GM18508 (cell line): ENCODE data around the gene AMZ1.

ENCODE experiments used
- ATAC-seq: cut with Tn5 transposase; IDR thresholded peaks from one replicate; pipeline ENCODE4 v1.9.1; 2021; ENCODE audit warnings: moderate number of reproducible peaks; ENCODE audit not compliant: insufficient read depth, unreplicated experiment

AMZ1 gene

DNA sequence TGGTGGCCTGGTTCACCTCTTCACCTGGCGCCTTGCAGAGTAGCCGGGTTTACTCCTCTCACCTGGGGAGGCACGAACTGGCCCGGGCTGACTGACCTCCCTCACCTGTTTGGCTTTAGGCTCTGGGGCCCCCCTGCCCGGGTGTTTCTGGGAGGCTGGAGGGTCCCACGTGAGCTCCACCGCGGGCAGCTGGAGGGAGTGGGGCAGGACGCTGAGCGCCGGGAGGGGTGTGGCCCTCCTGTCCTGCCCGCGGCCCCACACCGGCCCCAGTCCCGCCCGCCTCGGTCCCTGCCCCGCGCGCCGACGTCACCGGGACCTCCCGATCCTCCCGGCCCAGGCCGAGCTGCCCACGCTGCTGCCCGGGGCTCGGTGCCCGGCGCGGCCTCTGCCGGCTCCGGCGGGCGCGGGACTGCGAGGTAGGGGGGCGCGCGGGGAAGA, at the start of gene AMZ1:
TSS of gene AMZ1 (plus strand) at position 322 of the 438 bp plus-strand sequence. CDS start 12,250 bp downstream, outside the sequence.
- no peak for ATAC-seq

DNA sequence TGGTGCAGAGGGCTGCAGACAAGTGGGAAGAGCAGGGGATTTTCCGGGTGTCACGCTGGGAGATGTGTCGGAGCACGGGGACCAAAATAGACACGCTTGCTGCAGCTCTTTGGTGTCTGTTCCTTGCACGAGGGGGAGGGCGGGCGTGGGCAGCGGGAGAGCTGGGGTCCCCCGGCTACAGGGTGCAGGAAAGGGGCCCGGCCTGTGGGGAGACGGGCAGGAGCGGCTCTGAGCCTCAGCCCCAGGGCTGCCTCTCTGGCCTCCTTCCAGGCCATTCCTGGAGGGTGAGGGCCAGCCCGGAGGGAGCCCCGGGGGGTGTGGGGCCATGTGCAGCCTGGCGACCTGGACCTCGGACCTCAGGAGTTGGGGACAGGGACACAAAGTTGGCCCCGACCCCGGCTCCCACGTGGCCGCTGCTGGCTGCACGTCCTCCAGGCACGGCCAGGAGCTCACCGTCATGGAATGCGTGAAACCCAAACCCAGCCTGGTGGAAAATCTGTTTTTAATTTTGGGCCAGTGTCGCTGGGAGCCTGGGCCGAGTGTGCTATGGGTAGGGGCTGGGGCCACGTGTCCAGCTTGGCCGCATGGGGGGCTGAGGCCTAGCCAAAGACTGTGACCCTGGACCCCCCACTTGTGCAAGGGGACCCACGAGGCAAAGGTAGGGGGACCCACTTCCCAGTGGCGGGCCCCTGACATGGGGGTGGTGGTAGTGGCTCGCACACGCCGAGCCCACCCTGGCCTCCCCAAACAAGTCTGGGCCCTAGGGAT, 49.6 kb upstream of the AMZ1 start:
- no peak for ATAC-seq

DNA sequence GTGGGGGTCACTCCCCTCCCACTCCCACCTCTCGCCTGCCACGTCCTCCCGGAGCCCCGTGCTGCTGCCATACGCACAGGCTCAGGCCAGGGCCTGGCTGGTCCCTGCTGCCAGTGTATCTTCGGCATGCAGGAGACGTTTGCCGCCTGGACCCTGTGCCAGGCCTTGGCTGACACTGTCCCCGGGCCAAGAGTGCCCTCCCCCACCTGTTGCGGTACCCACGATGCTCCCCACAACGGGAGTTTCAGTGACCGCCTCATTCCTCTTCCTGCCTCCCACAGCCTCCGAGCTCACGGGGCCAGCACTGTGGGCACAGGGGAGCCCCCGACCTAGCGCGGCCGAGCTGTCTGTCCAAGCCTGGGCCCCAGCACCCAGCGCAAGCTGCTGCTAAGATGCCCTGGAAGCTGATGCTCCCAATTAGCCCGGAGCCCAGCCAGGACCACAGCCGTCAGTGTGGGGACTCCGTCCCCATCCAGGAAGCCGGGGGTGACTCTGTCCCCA, 48.8 kb upstream of the AMZ1 start:
- no peak for ATAC-seq

GRCh38 chr7:2639695-2640481, 48.1 kb upstream of the AMZ1 start:
- ATAC-seq, result no peak

DNA sequence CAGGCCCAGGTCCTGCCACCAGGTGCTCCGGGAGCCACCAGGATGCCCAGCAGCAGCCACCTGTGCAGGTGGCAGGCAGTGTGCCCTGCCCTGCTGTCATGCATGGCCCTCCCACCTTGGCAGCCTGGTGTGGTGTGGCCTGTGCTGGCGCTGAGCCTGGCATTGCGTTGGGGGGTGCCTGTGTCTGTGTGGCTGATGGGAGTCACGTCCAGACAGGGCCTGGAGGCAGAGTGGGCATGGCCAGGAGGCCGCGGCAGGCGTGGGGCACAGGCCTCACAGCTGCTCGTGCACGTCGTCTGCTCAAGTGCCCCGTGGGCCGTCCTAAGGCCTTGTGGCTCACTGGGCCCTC, 47.5 kb upstream of the AMZ1 start:
- no peak for ATAC-seq

GRCh38 chr7:2640846-2641316, 47.1 kb upstream of the AMZ1 start:
- no peak for ATAC-seq

- no peak for ATAC-seq
Observed at GRCh38 chr7:2641406-2642393, 46.3 kb upstream of the AMZ1 start.

DNA sequence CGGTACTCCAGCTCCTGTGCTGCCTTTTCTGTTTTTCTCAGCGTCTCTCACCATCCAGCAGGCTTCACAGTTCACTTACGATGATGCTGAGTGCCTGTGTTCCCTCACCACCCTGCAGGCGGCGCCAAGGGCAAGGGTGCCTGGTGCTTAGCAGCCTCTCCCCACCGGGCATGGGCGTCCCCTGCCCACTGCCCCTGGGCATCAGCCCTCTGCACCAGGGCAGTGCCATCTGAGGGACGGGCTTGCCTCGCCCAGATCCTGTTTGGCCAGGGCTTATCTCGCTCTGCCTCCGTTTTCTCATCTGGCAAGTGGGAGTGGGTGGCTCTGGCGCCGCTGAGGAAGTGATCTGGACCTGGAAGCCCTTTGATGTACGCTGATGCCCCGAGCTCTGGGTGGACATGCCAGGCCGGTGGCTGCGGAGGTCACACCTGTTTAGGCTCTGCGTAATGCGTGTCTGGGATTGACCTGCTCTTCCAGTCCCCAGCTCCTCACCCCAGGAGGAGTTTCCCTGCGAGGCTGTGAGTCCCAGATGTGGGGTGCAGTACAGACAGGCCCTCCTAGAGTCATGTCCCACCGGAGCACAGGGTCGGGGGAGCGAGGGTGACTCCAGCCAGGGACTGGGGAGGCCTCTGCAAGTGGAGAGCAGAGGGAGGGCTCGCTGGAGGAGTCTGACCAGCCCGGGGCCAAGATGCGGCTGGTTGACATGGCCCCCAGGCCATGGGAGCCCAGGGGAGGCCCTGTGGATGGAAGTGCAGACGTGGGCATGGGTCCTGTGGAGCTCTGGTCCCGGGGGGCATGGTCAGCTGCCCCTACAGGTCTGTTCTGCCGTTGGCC, 44.4 kb upstream of the AMZ1 start:
- no peak for ATAC-seq

DNA sequence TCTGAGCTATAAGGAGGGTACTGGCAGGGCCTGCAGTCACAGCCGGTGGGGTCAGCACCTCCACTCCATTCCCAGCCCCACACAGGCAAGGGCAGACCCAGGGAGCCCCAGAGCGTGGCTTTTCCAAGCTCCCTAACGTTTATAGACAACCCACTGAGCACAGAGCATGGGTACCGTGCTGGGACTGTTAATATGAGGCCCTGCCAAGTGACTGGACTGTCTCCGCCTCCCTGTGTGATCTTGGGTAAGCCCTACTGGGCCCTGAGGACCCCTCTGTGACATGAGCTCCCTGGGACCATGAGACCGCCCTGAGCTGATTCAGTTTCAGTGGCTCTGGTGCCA, 43.8 kb upstream of the AMZ1 start:
- no peak for ATAC-seq

DNA sequence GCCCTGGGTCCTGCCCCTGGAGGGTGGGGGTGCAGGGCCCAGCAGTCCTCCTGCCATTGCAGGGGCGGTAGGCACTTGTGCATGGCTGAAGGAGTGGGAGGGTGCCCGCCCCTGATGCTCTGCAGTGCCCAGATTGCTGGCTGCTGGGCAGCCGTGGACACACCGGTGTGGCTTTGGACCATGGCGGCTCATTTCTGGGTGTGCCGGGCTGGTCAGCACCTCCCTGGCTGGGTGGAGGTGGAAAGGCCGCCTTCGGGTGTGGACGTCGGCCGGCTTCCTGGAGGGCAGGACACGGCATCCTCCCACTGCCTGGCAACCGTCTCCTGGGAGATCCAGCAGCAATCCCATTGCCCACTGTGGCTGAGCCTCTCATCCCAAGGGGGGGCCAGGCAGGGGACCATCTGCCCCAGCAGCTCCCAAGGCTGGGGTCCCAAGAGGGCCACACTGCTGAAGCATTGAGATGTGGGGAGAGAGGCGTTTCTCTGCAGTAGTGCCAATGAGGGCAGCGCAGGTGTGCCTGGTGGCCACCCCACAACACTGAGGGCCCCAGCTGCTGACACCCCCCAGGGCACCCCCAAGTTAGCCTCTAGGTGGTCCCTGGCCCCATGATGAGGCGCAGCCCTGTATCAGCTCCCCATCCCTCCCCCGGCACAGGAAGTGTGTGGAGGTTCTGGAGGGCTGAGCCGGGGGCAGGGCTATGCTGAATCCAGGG, 43.3 kb upstream of the AMZ1 start:
- ATAC-seq, result no peak

GRCh38 chr7:2645274-2645868, 42.6 kb upstream of the AMZ1 start:
- no peak for ATAC-seq

DNA sequence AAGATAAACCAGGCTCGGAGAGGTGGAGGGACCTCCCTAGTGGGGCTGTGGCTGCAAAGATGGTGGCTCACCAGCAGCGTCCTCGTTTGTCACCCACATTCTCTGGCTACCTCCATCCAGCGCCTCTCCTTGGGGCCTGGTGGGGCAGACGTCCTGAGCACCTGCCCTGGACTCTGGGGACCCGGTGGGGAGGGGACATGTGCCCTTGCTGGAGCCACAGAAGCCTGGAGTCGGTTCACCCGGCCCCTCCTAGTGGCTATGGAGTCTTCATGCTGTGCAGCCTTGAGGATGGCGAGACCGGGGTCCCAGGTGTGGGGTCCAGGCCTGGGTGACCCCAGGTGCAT, 41.7 kb upstream of the AMZ1 start:
- ATAC-seq, result no peak

DNA sequence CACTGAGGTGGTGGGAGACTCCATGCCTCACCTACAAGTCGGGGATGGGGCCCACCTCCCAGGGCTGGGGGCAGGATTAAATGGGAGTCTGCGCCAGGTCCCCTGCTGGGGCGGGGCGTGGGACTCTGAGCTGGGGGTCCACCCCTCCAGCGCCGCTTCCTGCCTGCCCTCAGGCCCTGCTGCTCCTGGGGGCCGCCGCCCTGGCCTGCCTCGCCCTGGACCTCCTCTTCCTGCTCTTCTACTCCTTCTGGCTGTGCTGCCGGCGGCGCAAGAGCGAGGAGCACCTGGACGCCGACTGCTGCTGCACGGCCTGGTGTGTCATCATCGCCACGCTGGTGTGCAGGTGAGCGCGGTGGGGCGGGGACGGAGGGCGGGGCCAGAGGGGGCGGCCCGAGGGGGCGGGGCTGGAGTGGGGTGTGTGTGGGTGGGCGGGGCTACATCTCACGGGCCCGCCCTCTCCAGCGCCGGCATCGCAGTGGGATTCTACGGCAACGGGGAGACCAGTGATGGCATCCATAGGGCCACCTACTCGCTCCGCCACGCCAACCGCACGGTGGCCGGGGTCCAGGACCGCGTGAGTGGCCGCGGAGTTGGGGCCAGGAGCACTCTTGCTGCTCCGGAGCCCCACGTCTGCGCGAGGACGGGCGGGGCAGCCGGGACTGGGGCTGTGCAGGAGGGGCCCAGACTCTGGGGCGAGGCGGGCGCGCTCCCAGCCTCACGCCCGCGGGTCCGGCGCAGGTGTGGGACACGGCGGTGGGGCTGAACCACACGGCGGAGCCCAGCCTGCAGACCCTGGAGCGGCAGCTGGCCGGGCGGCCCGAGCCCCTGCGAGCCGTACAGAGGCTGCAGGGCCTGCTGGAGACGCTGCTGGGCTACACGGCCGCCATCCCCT, 41.1 kb upstream of the AMZ1 start:
- no peak for ATAC-seq

DNA sequence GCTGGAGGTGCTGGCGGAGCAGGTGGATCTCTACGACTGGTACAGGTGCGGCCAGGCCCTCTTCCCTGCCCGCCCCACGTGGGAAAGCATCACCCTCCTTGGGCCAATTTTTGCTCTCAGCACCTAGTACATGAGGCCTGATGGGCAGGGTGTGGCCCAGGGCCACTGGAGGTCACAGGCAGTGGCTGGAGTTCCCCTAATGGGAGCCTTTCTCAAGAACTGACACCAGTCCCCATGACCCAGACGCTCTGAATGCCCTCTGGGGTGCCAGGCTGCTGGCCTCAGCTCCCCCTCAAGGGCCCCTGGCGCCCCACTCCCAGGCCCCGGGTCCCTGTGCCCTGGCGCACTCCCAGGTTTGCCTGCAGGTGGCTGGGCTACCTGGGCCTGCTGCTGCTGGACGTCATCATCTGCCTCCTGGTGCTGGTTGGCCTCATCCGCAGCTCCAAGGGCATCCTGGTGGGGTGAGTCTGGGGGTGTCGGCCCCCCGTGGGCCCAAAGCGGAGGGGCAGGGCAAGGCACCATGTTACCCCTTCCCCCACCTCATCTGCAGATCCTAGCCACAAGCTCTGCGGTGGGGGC, 40.3 kb upstream of the AMZ1 start:
- ATAC-seq, result no peak

DNA sequence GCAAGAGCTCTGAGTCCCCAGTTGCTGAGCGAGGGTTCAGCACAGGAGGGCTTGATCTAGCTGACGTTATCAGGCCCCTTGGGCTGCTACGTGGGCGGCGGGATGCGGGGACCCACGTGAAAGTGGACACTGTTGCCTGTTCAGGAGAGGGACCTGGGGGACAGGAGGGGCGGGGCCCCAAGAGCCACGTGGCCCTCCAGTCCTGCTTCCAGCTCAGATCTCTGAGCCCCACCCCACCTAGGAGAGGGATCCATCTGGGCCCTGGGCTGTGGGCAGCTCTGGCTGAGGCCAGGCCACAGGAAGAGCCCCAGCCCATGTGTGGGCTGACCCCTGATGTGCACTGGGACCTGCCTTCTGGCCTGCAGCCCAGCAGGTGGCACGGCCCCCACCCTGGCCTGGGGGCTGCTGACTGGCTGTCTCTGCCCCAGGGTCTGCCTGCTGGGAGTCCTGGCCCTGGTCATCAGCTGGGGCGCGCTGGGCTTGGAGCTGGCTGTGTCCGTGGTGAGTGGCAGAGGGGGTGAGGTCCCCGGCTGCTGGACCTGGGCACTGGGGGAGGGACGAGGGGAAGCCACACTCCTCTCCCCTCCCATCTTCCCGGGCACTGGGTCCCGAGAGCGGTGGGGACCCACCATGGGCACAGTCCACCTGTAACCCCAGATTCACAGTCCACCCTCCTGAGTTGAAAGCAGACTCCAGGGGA, 38.7 kb upstream of the AMZ1 start:
- no peak for ATAC-seq

GRCh38 chr7:2649991-2650390, 38.0 kb upstream of the AMZ1 start:
- ATAC-seq, result no peak

GRCh38 chr7:2650451-2650850, 37.6 kb upstream of the AMZ1 start:
- ATAC-seq, result no peak
